Astrocyte (in vitro differentiated cells and primary cell): ENCODE results near the gene RB1. TPM values are rescaled to one million over a fixed set of nuclear protein-coding genes. Genes with fewer than 3 reads are reported as not detected.

Experiments used
- DNase-seq: peaks from one replicate; pipeline ENCODE4 v3.0.0-alpha.2; 2010; ENCODE audit warnings: low read depth
- FAIRE-seq: peaks from 2 replicates; lab custom pipeline; 2011; peaks lifted over from hg19 to GRCh38; lab: Jason Lieb, UNC
- H2AFZ ChIP-seq: 2 replicates; pipeline ENCODE4 v1.6.0; 2012; ENCODE audit warnings: low read depth, low read length, inconsistent platforms
- H3K27ac ChIP-seq: 2 replicates; pipeline ENCODE4 v1.5.1; 2011; ENCODE audit warnings: low read depth, low read length, inconsistent platforms
- H3K27me3 ChIP-seq: 2 replicates; pipeline ENCODE4 v1.6.0; 2011; ENCODE audit warnings: low read length, inconsistent platforms; ENCODE audit not compliant: insufficient read depth
- H3K36me3 ChIP-seq: 2 replicates; pipeline ENCODE4 v1.5.1; 2011; ENCODE audit warnings: low read length, inconsistent platforms; ENCODE audit not compliant: insufficient read depth
- H3K4me1 ChIP-seq: 2 replicates; pipeline ENCODE4 v1.5.1; 2011; ENCODE audit warnings: low read length, inconsistent platforms; ENCODE audit not compliant: insufficient read depth
- H3K4me2 ChIP-seq: 2 replicates; pipeline ENCODE4 v1.6.0; 2012; ENCODE audit warnings: low read length, inconsistent platforms
- H3K4me3 ChIP-seq: 2 replicates; pipeline ENCODE4 v1.5.1; 2011; ENCODE audit warnings: low read depth, mild to moderate bottlenecking, low read length, inconsistent platforms; ENCODE audit not compliant: insufficient read depth
- H3K79me2 ChIP-seq: 2 replicates; pipeline ENCODE4 v1.6.0; 2012; ENCODE audit warnings: mild to moderate bottlenecking, low read length, inconsistent platforms; ENCODE audit not compliant: insufficient read depth
- H3K9ac ChIP-seq: 2 replicates; pipeline ENCODE4 v1.6.0; 2012; ENCODE audit warnings: mild to moderate bottlenecking, low read length, inconsistent platforms
- H3K9me3 ChIP-seq: 2 replicates; pipeline ENCODE4 v1.5.1; 2012; ENCODE audit warnings: low read depth, mild to moderate bottlenecking, low read length, inconsistent platforms; ENCODE audit not compliant: insufficient read depth
- H4K20me1 ChIP-seq: 2 replicates; pipeline ENCODE4 v1.6.0; 2012; ENCODE audit warnings: low read length, inconsistent platforms; ENCODE audit not compliant: insufficient read depth
- H3K27ac Mint-ChIP-seq: one replicate; pipeline ENCODE4 v1.8.0; 2021; ENCODE audit warnings: mild to moderate bottlenecking, mixed read lengths; ENCODE audit not compliant: unreplicated experiment
- H3K27me3 Mint-ChIP-seq: one replicate; pipeline ENCODE4 v1.8.0; 2021; ENCODE audit warnings: low read depth, mixed read lengths; ENCODE audit not compliant: unreplicated experiment
- H3K36me3 Mint-ChIP-seq: one replicate; pipeline ENCODE4 v1.8.0; 2021; ENCODE audit warnings: low read depth, mixed read lengths; ENCODE audit not compliant: unreplicated experiment
- H3K4me1 Mint-ChIP-seq: one replicate; pipeline ENCODE4 v1.8.0; 2021; ENCODE audit warnings: low read depth, mixed read lengths; ENCODE audit not compliant: unreplicated experiment
- H3K4me3 Mint-ChIP-seq: one replicate; pipeline ENCODE4 v1.8.0; 2021; ENCODE audit warnings: mild to moderate bottlenecking, moderate library complexity, mixed read lengths; ENCODE audit not compliant: unreplicated experiment
- H3K9me3 Mint-ChIP-seq: one replicate; pipeline ENCODE4 v1.8.0; 2021; ENCODE audit warnings: mild to moderate bottlenecking, mixed read lengths; ENCODE audit not compliant: unreplicated experiment
- CTCF ChIP-seq: IDR thresholded peaks from 2 replicates; pipeline ENCODE4 v1.5.1; 2011; ENCODE audit warnings: low read depth, mild to moderate bottlenecking, inconsistent platforms, low read length, moderate library complexity; ENCODE audit not compliant: insufficient read depth
- EZH2 ChIP-seq: IDR thresholded peaks from 2 replicates; pipeline ENCODE4 v1.6.1; 2012; ENCODE audit warnings: mild to moderate bottlenecking, low read length, inconsistent platforms; ENCODE audit not compliant: insufficient read depth
- total RNA-seq: library from RNA; stranded (reverse); gene quantifications from 2 replicates; pipeline ENCODE4 v1.2.1, GENCODE V29; 2021

The RB1 gene
- total RNA-seq, 1 donor from 2014 or later, result 32.7 TPM

- Mint-ChIP-seq H3K27me3 (no peaks in the 10 kb centered on the region), H3K9me3 (no peaks in the 10 kb centered on the region), H3K4me1 (peaks cover 11% of the 10 kb centered on the region), H3K4me3 (peak overlapping the region; percentile 88), H3K36me3 (peaks cover 8% of the 10 kb centered on the region), H3K27ac (peak overlapping the region; percentile 38)
- Histone ChIP-seq H3K27me3 (no peaks in the 10 kb centered on the region), H3K79me2 (peaks cover 28% of the 10 kb centered on the region), H3K4me3 (peak overlapping the region; percentile 78), H3K27ac (peak overlapping the region; percentile 56), H3K4me2 (peak overlapping the region; percentile 87), H3K9me3 (no peaks in the 10 kb centered on the region), H3K9ac (peak overlapping the region; percentile 86), H3K36me3 (no peaks in the 10 kb centered on the region), H2AFZ (peak overlapping the region; percentile 36), H3K4me1 (no peaks in the 10 kb centered on the region), H4K20me1 (no peaks in the 10 kb centered on the region)
- FAIRE-seq, result peak; percentile 64
- DNase-seq, result no peak
- TF ChIP-seq EZH2 (no peak), CTCF (no peak)
Observed at GRCh38 chr13:48411841-48412531, 108.4 kb downstream of the RB1 start.

GRCh38 chr13:48412881-48413351, 109.4 kb downstream of the RB1 start, which contains the start of gene LPAR6:
LPAR6 (minus strand) TSS chr13:48413113; CDS start chr13:48412423, 690 bp downstream.
- H3K4me3 ChIP-seq, result peak within 1 kb of the TSS; percentile 78
- DNase-seq (peak; percentile 75), FAIRE-seq (peak; percentile 63)
- H3K27ac ChIP-seq, result peak within 1 kb of the TSS; percentile 56
- peak within 1 kb of the TSS; percentile 87 for H3K4me2 ChIP-seq
- H3K4me1 ChIP-seq, result no peaks in the 10 kb centered on the region
- peaks cover 11% of the 10 kb centered on the region for H3K4me1 Mint-ChIP-seq
- no peaks in the 10 kb centered on the region for H3K27me3 ChIP-seq
- H4K20me1 ChIP-seq, result no peaks in the 10 kb centered on the region
- H3K9me3 ChIP-seq, result no peaks in the 10 kb centered on the region
- peak within 1 kb of the TSS; percentile 36 for H2AFZ ChIP-seq
- no peaks in the 10 kb centered on the region for H3K36me3 ChIP-seq
- no peaks in the 10 kb centered on the region for H3K27me3 Mint-ChIP-seq
- TF ChIP-seq EZH2 (no peak), CTCF (no peak)
- H3K9ac ChIP-seq, result peak within 1 kb of the TSS; percentile 86
- H3K36me3 Mint-ChIP-seq, result peaks cover 15% of the 10 kb centered on the region
- no peaks in the 10 kb centered on the region for H3K9me3 Mint-ChIP-seq
- peaks cover 28% of the 10 kb centered on the region for H3K79me2 ChIP-seq
- peak within 1 kb of the TSS; percentile 88 for H3K4me3 Mint-ChIP-seq
- H3K27ac Mint-ChIP-seq, result peak within 1 kb of the TSS; percentile 93

- no peak overlapping the region for H3K4me3 ChIP-seq
- TF ChIP-seq CTCF (no peak), EZH2 (no peak)
- no peak overlapping the region for H2AFZ ChIP-seq
- H3K9ac ChIP-seq, result no peak overlapping the region
- Mint-ChIP-seq H3K4me1 (peaks cover 11% of the 10 kb centered on the region), H3K27ac (no peak overlapping the region), H3K27me3 (no peaks in the 10 kb centered on the region), H3K4me3 (no peak overlapping the region), H3K9me3 (peaks cover 6% of the 10 kb centered on the region), H3K36me3 (peaks cover 19% of the 10 kb centered on the region)
- no peaks in the 10 kb centered on the region for H3K27me3 ChIP-seq
- H3K9me3 ChIP-seq, result no peaks in the 10 kb centered on the region
- no peak overlapping the region for H3K27ac ChIP-seq
- no peak overlapping the region for H3K4me2 ChIP-seq
- H4K20me1 ChIP-seq, result no peaks in the 10 kb centered on the region
- peaks cover 28% of the 10 kb centered on the region for H3K79me2 ChIP-seq
- no peaks in the 10 kb centered on the region for H3K36me3 ChIP-seq
- DNase-seq, result no peak
- H3K4me1 ChIP-seq, result no peaks in the 10 kb centered on the region
- no peak for FAIRE-seq
Observed at GRCh38 chr13:48414501-48414900, 111.0 kb downstream of the RB1 start.
